LoVo (cell line): ENCODE data around the gene MBOAT1.

Source experiments
- DNase-seq: peaks from one replicate; pipeline ENCODE4 v3.0.0-alpha.2; 2016; ENCODE audit warnings: low spot score

Gene MBOAT1

GRCh38 chr6:20102397-20103073, 109.7 kb downstream of the MBOAT1 start:
- DNase-seq = no peak

- DNase-seq = no peak
Measured at GRCh38 chr6:20099156-20099555, 113.1 kb downstream of the MBOAT1 start.

DNA sequence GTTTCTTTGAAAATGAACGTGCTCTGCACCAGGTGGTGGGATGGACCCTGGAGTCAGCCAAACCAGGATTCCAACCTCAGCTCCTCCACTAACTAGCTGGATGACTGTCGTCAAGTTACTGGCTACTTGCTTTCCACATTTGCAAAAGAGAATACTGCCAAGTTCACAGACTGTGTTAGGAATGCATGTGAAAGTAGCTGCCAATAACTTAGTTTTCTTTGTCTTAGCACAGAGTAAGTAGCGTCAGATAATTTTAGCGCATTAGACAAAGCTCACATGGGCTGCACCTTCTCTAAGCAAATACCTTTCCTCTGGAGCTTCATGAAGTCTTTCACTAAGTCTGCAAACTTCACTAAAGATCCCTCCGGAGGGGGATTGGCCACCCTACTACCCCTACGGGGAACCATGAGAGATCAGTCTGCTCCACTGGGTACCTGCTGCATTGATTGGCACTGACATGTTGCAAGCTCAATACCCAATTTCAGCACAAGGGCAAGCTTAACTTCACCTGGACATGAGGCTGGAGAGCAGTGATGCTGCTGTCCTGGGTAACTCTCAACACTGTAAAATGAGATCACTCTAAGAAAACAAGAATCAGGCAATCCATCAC, 113.9 kb downstream of the MBOAT1 start:
- DNase-seq = no peak

- DNase-seq = no peak
Measured at GRCh38 chr6:20096536-20096935, 115.7 kb downstream of the MBOAT1 start.

- DNase-seq = no peak
Measured at GRCh38 chr6:20095436-20095835, 116.8 kb downstream of the MBOAT1 start.

- DNase-seq = peak; percentile 34
Measured at GRCh38 chr6:20092071-20092566, 120.2 kb downstream of the MBOAT1 start.

DNA sequence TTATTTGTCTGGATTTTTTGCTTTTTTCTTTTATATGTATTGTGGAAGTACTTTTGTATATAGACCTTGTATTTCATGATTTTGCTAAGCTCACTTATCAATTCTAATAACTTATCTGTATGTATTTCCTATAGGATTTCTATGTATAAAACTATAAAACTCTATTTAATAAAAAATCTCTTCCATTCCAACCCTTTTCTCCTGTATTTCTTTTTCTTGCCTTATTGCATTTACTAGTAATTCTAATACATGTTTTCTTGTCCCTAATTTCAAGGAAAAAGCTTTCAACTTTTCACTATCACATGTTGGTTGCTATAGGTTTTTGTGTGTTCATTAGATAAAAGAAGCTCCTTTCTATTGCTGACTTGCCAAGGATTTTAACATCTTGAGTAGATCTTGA, 125.3 kb downstream of the MBOAT1 start:
- no peak for DNase-seq

GRCh38 chr6:20085817-20086216, 126.5 kb downstream of the MBOAT1 start:
- no peak for DNase-seq

DNA sequence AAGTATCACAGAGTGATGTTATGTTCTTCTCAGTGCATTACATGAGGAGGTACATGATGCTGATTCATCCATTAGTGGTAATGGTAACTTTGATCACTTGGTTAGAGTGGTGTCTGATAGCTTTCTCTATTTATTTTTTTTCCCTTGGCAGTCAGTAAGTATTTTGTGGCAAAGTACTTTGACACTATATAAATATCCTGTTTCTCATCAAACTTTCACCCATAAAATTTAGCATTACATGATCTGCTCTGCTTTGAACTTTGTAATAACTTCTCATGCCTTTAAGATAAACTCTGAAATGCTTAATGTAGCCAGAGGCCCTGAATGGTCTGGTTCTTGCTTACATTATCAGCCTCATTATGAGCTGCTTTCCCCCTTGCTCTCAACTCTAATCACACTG, 127.9 kb downstream of the MBOAT1 start:
- no peak for DNase-seq

DNA sequence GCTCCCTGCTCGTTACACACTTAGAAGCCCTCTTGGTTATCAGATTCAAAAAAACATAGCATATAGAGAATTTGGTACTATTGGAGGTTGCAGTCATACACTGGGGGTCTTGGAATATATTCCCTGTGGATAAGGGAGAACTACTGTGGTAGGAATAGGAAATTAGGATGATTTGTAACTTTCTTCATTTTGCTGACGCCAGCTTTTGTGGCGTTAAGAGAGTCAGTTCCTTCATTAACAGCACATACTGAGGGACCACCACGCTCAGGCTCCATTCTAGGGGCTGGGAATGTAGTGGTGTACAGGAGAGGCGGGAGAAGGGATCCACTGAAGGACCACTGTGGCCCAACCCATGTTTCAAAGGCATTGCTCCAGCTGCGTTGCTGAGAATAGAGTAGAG, 140.3 kb downstream of the MBOAT1 start:
- DNase-seq = no peak

DNA sequence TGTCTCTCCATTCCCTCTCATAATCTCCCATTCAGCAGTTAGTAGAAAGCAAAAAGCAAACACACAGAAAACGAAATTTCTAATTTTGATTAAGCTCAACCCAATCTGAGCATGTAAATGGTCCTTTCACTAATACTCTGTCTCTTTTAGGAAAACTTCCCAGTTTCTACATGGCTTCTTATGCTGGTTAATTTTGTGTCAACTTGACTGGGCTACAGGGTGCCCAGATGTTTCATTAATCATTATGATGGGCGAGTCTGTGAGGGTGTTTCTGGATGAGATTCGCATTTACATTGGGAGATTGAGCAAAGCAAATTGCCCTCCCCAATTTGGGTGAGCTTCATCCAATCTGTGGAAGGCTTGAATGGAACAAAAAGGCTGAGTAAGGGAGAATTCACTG, 142.2 kb downstream of the MBOAT1 start:
- DNase-seq = no peak

DNA sequence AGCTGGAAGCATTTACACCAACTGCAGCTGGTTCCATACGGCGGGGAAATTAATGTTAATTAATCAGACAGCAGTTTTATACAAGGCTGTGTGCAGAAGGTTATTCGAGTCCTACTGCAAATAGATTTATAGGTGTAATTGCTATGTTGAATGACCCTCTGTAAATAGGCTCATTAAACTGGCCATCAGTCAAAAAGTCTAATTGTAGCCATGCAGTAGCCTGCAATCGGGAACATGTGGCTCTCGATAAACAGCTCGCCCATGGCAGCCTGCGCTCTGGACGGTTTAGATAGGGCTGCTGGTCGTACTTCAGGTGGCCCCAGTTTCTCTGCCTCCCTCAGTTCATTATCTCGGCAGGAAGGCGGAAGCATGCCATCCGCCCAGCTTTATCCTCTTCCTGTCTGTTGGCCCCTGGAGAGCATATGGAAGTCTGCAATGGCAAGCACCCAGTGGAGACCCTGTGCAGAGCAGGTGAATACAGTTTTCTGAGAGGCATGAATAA, 143.2 kb downstream of the MBOAT1 start:
- DNase-seq = no peak

DNA sequence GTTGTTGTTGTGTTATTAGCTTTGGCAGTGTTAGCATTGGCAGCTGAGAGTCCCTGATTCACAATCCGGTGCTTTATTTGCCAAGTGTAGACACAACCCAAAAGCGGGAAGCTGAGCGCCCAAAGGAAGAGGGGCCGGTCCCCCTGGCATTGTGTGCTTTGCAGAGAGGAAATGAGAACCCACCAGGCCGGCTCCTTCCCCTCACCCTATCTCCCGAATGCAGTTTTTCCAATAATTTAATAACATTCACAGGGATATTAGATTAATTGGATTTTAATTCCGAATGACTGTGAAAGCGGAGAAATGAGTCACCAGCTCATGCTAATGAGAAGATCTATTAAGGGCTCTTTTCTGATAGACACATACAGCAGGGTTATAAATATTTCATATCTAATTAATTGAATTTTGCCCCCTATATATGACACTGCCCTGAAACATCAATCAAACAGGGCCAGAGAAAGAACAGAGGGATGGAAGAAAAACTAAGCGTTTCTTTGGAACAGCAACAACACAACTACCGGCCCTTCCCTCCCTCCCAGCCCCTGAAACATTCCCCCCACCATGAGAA, 143.8 kb downstream of the MBOAT1 start:
- no peak for DNase-seq

DNA sequence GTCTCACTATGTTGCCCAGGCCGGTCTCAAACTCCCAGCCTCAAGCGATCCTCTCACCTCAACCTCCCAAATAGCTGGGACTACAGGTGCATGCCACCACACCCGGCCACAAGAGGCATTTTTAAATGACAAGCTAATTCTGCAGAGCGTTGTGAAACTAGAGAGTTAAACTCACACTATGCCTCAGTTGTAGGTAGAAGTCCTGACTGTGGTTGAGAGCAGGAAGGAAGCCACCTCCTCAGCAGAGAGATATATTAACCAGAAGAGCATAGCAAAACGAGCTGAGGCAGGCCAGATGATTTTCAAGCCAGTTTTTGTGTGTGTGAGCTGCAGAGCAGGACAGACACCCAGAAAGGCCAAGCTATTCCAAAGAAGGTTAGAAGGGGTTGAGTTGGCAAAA, 150.3 kb downstream of the MBOAT1 start:
- DNase-seq = no peak

DNA sequence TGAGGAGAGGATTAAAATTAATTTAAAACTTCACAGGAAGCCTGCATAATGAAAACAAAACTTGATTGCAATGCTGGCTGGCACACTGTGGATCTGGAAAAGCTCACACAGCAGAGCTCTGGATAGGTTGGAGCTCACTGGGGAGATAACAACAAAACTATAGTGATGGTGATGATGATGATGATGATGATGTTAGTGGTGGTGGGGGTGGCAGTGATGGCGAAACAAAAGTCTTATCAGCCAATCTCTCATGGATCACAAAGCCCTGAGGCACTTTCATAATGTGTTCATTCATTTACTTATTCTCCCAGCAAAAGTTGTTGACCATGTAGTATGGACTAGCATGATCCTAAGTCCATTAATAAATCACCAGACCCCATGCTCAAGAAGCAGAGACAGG, 152.0 kb downstream of the MBOAT1 start:
- DNase-seq = no peak

- DNase-seq = no peak
Measured at GRCh38 chr6:20058912-20059311, 153.4 kb downstream of the MBOAT1 start.

DNA sequence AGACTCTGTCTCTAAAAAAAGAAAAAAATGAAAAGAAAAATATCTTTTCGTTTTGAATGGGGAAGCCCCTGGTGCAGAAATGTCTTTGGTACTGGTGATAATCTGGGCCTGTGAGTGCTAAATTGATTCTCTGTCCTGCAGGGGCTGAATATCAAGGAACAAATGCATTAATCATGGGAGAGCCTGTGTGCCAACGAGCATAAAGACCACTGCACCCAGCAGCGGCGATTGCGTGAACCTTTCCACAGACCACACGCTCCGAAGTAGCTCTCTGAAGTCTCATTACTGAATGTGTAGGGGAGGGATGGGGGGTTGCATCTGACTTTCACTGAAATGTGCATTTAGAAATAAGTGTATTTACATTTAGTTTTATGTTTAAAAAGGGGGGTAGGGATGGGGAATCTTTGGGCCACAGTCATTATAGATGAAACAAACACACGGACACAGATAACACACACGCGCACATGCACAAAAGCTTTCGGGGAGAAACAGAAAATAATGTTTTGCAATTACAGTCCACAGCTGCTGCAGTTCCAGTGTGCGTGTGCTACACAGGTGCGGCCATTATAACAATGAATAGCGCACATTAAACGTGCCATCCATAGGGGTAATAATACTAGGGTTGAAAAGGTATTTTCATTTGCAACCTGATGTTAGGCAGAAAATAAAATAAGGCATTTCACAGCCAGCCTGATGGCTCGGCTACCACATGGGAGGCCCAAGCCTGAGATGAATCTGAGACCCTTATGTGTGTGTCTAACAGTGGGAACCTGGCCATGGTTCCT, 154.0 kb downstream of the MBOAT1 start:
- no peak for DNase-seq

- DNase-seq = peak; percentile 41
Measured at GRCh38 chr6:20056350-20056992, 155.8 kb downstream of the MBOAT1 start.

DNA sequence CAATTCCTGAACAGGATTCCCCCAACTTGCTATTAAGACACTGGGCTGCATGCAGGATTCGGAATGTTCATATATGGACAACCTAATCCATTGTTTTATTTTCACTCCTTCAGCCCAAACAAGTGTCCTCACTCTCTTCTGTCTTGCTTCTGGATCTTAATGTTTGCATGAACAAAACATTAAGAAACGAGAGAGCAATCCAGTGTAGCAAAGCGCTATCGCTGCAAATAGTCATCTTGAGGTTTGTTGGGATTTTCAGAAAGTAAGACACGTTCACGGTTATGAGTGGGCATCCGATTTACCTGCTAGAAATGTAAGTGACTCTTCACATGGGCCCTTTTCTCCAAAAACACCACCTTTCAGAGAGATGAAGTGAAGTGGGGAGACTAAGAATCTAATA, 156.4 kb downstream of the MBOAT1 start:
- no peak for DNase-seq
